HG03442 (cell line): ENCODE measurements around the gene ALG5.

ENCODE experiments used
- ATAC-seq: cut with Tn5 transposase; IDR thresholded peaks from one replicate; pipeline ENCODE4 v1.9.1; 2021; ENCODE audit warnings: mild to moderate bottlenecking, moderate library complexity; ENCODE audit not compliant: unreplicated experiment

Gene ALG5, protein sequence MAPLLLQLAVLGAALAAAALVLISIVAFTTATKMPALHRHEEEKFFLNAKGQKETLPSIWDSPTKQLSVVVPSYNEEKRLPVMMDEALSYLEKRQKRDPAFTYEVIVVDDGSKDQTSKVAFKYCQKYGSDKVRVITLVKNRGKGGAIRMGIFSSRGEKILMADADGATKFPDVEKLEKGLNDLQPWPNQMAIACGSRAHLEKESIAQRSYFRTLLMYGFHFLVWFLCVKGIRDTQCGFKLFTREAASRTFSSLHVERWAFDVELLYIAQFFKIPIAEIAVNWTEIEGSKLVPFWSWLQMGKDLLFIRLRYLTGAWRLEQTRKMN

DNA sequence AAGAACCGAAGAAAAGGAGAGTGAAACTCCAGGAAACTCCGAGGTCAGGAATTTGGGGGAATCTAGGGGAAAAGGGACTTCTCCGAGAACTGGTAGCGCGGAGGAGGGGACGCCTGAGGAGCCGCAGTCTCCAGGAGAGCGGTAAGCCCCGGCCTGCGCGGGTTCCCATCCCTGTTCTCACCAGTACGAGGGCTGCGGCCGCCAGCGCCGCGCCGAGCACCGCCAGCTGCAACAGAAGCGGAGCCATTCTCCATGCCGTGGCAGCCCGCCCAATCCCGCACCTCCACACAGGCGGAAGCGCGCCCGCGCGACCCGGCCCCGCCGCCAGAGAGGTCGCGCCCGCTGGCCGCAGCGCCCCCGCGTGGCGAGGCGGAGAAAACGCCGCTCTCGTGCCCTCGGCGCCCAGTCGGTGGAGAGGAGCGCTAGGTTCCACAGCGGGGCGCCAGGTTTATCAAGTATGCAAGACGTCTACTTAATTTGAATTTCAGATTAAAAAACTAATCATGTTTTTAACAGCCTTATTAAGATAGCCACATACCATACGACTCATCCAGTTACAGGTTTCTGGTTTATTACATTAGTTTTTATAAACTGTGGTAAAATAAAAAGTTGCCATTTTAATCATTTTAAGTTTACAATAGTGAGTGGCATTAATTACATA is at the start of gene ALG5:
Gene ALG5 (minus strand): TSS at position 287 of the 661 bp plus-strand sequence. CDS start 40 bp downstream, at position 247.
- peak; percentile 63 for ATAC-seq

DNA sequence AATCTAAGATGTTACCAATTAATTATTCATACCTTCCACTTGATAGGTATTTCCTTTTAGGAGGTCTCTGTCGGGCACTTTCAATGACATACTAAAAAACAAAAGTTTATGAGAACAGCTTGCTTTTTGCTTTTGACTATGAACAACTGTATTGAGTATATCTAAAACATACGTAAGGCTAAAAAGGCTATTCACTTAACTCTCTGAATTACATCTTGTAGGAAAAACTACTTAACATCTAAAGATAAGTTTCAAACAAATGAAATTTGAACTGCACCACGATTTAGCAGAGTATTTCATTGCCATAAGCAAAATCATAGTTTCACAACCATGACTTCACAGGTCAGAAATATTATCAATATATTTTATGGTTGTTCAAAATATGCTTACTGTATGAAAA is 48.7 kb upstream of the ALG5 start:
- ATAC-seq = no peak

DNA sequence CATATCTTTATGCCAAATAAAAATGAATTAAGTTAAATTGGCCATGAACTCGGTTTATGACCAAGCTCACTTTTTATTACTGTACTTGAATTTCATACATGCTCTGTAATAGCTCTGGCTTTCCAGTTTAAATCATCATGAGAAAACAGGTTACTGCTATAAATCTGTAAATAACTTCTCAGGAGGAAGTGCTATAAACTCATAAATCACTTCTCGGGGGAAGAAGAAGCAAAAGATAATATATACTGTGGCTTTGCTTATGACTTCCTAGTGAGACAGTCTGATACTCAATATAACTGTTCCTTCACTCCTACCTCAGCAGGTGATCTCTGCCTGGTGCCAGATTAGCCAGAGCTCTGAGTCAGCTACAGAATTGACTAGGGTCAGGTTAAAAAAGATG is 47.9 kb upstream of the ALG5 start:
- no peak for ATAC-seq

DNA sequence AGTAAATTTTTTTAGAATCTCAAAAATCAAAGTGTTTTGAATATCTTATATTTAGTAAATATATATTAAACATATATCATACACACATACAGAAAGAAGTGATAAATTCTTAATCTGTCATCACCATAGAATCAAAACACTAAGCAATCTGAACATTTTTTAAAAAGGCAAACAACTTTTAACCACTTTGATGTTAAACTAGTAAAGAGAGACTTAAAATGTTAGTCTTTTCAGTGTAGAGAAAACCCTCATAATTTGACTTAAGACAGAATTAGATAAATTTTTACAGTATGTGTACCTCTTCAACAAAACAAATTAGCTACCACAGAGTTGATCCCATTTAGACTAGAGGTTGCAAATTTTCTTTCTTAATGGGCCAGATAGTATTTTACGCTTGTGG is 46.9 kb upstream of the ALG5 start:
- ATAC-seq = no peak

DNA sequence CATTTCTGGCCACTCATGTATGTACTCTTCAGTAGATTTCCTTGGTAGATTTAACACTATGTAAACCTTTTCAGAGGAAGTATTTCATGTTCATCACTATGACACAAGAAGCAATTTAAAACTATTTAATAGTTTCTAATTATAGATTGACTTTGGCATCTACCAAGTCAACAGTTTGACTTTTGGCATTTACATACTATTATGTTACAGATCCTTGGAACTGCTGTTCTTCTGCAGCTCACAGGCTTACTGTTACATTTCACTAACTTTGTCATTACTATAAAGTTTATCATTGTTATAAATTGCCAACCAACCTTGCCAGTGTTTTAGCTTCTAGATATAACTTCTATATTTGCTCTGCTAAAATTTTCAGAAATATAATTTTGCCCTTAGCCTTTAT is 41.6 kb upstream of the ALG5 start:
- ATAC-seq = no peak

DNA sequence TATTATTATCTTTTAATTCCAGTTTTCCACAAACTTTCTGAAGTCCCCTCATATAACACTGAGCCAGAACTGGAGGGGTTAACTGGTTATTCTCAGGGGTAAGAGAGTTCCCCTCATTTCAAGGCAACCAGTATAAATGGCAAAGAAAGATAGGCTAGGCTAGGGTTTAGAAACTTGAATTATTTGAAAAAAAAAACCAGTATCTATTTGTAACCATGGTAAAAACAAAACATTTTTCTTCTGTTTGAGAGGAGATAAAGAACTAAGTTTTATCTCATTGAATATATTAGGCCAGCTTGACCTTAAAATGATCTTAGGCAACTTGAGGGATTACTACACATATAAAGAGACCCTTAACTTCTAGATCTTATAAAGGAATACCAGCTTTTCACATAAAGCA is 40.8 kb upstream of the ALG5 start:
- no peak for ATAC-seq

DNA sequence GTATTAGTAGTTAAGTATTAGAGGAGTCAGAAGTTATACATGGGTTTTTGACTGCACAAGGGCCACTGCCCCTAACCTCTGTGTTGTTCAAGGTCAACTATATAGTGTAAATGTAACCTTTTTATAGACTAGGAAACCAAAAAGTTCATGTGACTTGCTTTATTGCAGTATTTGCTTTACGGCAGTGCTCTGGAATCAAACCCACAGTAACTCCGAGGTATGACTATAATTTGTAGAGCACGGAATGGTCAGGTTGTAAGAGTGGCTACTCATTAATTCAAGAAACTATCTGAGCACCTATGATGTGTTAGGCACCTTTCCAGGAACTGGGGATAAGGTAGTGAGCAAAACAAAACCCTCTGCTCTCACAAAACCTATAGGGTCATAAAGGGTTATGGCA is 38.1 kb upstream of the ALG5 start:
- no peak for ATAC-seq

DNA sequence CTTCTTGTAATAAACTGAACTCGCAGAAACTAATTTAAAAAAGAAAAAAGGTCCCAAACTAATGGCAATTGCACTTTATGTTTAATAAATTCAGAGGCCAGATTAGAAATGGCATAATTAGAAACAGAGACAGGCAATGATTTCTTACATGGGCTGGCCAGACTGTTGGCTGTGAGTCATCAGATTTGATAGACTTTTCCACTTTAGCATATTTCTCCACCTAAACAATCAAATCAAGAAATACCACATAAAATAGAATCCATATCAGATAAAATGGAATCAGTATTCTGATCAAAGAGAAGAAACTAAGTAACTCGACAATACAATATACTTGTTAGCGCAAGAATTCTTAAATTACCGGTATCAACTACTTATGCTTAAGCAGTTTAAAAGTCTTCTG is 30.5 kb upstream of the ALG5 start:
- ATAC-seq = no peak

DNA sequence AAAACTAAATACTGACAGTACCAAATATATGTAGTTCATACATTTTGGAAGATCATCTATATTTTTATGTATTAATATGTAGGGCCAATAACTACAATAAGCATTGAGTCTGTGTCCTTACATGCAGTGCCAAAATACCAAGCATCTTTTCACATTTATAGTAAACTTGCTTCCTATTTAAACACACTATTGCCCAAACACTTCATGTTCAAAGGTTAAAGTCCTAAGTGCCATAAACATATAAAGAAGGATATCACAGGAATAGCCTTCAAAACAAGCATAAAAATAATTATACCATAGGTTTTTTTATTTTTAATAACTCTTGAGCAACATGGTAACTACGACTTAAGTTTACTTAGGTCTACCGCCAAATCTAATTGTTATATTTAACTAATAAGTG is 28.5 kb upstream of the ALG5 start:
- ATAC-seq = no peak

DNA sequence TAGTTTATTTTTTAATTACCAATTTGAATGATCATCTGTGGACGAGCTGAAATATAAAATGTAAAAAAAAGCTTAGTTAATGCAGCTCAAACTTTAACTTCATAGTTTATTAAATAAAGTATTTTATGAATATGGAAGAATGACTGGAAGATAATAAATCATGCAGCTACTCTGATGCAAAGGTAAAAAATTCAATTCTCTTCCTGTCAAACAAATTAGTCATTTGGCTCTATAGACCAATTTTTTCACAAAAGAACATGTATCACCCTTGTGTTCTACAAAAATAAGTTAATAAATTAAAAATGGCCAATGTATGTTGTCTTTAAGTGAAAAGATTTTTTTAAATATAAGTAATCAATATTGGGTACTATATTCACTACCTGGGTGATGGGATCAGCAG is 27.6 kb upstream of the ALG5 start:
- ATAC-seq = no peak

DNA sequence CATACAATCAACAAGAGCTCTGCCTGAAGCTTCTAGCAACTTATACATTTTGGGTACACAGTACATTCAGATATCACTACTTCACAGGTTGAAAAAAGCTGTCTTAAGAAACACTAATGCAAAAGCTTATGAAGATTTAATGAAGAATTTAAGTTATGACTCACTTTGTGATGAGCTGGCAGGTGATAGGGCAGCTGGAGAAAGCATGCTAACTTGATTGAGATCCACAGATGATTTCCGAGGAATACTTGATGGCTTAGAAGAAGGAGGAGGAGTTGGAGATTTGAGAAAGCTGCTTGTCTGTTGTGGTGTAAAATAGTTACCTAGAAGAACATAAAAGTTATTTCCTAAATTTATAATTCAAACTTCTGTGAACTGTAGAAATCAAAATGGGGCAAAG is 24.7 kb upstream of the ALG5 start:
- no peak for ATAC-seq

DNA sequence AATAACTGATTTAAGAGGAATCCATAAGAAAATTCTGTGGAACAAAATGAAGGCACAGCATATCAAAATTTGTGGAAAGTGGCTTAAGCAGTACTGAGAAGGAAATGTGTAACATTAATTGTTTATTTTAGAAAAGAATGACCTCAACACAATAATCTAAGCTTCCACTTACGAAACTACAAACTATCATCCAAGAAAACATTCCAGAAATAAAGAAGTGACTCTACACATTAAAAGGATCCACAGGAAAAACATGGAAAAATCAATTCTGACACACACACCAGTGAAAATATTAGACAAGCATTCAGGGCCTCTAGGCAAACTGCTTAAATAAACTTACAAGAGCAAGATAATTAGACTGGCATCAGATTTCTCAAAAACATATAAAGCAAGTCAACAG is 15.5 kb upstream of the ALG5 start:
- ATAC-seq = no peak

DNA sequence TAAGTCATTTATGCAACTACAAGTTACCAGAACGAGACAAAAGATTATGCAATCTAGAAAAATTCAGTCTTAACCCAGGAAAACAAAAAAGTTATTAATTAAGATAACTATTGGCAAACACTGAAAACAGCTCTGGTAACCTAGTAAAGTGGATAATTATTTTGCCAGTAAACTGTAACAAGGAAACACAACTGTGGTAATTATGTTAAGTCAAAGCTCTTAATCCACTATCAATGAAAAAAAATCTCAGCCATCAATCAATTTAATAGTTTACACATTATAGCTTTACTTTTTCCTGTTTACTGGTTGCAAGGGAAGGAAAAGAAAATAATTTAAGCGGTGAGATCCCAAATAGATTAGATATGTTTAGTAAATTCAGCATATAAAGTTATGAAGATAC is 12.6 kb upstream of the ALG5 start:
- no peak for ATAC-seq

DNA sequence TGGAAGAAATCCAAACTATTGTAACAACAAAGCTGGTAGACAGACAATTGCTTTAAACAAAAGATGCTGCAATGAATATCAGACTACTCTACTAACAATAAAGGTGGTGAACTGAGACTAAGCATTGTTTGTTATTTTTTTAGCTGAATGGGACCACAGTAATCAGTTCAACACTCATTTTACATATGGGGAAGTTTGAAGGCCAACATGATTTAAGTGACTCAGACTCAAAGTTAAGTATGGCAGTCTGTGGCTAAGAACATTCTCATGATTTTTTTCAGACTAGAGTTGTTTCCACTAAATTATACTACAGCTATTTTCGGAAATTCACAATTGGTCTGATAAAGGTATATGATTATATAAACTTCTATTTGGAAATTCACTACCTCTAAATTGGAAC is 11.9 kb upstream of the ALG5 start:
- ATAC-seq = no peak

DNA sequence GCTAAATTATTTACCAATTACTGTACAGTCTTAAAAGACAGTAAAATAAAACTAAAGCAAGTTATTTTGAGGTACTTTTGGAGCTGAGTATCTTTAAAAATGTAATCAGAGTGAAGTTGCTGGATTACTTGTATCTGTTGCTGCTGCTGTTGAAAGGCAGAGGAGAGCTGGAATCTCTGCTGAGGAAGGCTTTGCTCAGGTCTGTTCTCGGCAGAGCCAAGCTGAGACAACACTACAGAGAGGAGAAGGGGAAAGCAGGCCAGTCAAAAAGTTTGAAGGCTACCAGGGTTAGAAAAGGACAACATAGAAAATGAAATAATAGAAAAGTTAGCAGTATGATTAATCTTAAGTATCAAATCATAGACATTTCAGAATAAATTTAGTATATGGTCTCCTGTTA is 11.3 kb upstream of the ALG5 start:
- no peak for ATAC-seq

DNA sequence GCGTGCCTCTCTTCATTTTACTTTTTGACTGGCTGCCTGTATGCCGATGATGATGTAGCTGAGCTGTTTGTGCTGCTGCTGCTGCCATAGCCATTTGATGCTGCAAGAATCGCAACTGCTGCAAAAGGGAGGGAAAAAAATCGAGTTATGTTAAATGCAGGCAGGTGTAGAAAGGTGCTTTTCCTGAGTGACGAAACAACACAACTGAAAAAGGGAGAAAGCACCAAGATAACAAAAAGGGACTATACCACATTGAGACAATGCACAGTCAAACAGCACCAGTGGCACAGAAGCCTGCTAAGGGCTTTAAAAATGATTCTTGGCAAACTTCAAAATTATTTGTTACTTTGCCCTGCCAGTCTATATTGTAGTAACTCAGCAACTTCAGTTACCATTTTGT is 10.6 kb upstream of the ALG5 start:
- no peak for ATAC-seq

DNA sequence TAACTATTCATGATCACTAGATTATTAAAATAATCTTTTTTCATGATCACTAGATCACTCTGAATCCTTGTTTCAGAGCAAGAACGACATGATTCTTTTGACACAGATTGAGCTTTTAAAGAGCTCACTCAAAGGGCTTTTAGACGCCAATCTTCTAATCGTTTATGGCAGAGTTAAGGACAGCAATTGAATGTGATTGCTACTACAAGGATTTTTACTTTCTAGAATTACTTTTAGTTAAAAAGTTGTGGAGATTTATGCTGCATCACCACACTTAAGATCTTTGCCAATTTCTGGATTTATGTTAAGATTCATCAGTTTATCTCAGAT is 2.7 kb upstream of the ALG5 start:
- no peak for ATAC-seq

DNA sequence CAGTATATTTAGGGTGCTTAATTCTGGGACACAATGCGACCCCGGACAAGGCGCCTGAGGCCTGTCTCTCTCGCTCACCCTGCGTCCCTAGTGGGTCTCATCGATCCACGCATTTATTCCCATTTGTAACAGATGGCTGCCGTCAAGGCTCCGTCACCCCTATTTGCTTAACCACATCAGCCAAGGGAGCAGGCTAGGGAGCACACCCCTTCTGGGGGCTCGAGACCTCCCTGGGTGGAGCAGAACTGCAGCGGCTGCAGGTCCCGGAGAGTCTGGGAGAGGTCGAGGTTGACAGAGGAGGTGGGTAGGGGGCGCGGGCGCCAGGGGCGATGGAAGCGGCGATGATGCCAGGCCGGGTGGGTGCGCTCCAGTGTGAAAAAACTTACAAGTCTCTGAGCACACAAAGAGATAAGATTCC is 507 bp downstream of the ALG5 start:
- ATAC-seq = no peak

DNA sequence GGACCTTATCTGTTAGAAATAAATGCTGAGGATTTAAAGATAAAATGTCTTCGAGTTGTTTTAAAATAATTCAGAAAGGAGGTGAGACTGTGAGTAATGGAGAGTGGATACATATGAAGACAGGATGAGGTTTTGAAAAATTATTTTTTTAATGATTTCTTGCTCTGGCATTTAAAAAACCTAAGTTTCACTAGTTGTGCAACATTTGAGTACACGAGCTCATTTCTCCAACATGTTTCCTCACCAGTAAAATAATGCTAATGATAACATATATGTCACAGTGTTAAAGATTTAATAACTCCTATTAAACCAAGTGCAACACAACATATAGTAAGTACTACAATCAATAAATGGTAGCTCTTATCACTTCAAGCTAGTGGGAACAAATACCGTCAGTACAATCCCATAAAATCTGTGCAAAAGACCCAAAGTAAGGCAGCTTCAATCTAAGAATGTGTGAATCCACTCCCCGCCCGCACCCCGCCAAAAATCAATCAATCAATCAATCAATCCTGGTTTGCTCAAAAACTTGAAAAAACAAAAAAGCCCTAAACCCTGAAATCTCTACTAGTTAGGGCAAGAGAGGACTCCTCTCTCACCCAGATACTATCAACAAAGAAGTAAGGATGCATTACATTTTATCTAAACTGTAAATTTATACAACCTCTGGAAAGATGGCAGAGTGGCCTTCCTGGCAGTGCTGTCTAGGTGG is 1.3 kb downstream of the ALG5 start:
- ATAC-seq = no peak

DNA sequence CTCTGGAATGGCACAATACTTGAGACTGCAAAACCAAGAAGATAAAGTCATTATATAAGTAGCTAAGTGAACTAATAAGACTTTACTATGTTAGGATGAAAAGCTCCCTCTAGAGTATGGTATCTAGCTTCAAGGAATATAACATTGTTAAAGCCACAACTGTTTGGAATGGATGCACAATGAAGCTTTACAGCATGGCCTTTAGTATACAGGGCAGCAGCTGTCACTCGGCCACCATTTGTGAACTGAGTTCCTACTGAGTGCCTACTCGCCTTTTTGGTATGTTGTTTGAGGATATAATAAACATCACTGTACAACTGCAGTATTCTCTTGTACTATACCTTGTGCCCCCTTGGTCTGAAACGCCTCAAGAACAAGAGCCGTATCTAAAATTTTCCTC is 6.8 kb downstream of the ALG5 start:
- ATAC-seq = no peak

DNA sequence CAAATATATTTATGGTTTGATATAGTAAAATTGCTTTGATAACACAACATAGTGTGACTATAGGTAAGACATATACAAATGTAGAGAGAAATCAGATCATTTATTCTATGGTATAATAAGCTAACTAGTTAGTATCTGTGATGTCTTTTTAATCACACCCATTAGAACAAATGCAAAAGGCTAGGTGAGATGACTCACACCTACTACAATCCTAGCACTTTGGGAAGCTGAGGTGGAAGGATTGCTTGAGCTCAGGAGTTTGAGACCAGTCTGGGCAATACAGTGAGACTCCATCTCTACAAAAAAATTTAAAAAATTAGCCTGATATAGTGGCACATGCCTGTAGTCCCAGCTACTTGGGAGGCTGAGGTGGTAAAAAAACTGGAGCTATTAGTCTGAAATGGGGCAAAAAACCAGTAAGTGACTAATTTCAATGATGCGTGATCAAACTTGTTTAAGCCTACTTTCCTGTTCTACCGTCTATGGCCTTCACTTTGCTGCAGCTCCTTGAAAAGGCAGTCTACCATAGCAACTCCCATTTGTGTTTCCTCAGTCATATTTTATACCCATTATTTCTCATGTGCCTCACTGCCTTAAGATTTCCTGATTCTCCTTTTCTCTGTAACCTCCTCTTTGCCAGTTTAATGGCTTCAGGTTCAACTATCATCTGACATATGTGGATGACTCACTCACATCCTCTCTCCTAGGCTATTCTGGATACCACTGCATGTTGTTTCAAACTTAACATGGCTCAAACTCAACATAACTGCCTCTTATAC is 12.5 kb downstream of the ALG5 start:
- no peak for ATAC-seq
